ENCODE results near the gene NXPH3.

NXPH3 gene

DNA sequence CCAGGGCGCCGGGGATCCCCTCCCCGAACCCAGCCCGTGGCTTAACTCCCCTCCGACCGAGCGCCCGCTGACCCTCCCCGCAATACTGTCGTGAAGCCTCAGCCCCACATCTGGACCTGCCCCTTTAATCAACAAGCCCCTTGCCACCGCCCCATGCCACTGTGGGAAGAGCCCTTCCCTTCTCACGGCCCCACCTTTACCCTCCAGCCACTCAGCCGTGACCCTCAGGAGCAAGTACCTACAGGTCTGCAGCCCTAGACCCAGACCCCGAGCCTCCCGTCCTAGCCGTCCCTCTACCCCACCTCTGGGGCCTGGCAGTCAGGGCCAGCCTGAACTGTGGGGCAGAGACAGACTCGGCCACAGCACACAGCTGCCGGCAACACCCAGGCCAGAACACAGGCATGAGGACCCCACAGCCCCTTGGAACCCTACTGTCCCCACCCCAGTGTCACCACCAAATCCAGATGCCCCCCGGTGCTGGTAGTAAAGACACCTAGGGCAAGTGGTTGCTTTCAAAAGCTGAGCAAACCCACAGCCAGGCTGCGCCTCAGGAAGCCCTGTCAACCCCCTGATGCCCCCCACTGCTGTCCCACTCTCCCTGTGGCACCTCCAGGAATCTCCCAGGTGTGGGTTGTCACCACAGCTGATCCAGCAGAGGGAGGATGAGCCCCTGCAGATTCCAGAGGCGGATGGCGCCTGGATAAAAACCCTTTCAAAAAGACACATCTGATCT is 1.4 kb downstream of the NXPH3 start:
- DNase-seq: peak in 1 of 3 experiments; percentile 10

DNA sequence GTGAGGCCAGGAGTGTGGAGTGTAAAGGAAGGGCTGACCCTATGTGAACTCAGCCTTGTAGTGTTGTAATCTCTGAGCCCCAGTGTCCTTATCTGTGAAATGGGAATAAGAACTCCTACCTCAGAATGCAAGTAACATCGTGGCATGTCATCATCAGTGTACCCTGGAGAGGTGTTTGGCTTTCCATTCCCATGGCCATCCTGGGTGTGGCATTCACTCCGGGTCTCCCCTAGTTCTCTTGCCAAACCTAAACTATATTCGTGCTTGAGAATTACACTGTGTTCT is 1.9 kb downstream of the NXPH3 start:
- no peak for DNase-seq

DNA sequence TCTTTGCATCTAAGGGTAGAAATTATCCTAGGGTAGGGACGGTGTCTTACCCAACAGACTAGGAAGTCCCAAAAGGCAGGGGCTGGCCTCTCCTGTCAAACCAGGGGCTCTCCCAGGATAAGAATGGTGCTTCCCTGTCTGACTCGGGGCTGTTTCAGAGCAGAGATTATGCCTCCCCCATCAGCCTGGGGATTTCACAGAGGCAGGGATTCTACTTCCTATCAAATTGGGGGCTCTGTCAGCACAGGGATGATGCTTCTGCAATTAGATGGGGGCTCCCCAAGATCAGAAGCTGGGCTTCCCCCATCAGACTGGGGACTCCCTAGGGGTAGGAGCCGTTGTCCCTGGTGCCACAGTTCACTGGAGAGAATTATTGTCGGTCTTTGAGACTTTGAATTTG is 2.3 kb downstream of the NXPH3 start:
- no peak for DNase-seq

DNA sequence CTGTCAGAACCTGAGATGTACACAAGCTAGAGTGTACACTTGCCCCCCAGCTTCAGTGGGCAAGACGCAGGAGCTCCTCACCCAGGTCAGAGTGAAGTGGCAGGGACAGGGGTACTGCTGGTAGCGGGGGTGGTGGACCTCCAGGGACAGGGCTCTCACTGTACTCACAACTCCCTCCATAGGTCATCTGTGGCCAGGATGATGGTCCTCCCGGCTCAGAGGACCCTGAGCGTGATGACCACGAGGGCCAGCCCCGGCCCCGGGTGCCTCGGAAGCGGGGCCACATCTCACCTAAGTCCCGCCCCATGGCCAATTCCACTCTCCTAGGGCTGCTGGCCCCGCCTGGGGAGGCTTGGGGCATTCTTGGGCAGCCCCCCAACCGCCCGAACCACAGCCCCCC is 2.7 kb downstream of the NXPH3 start:
- no peak for DNase-seq

DNA sequence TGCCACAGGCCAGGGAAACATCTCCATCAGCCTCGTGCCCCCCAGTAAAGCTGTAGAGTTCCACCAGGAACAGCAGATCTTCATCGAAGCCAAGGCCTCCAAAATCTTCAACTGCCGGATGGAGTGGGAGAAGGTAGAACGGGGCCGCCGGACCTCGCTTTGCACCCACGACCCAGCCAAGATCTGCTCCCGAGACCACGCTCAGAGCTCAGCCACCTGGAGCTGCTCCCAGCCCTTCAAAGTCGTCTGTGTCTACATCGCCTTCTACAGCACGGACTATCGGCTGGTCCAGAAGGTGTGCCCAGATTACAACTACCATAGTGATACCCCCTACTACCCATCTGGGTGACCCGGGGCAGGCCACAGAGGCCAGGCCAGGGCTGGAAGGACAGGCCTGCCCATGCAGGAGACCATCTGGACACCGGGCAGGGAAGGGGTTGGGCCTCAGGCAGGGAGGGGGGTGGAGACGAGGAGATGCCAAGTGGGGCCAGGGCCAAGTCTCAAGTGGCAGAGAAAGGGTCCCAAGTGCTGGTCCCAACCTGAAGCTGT is 3.4 kb downstream of the NXPH3 start:
- DNase-seq: no peak

DNA sequence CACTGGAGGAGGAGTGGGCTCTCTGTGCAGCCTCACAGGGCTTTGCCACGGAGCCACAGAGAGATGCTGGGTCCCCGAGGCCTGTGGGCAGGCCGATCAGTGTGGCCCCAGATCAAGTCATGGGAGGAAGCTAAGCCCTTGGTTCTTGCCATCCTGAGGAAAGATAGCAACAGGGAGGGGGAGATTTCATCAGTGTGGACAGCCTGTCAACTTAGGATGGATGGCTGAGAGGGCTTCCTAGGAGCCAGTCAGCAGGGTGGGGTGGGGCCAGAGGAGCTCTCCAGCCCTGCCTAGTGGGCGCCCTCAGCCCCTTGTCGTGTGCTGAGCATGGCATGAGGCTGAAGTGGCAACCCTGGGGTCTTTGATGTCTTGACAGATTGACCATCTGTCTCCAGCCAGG is 3.9 kb downstream of the NXPH3 start:
- no peak for DNase-seq

DNA sequence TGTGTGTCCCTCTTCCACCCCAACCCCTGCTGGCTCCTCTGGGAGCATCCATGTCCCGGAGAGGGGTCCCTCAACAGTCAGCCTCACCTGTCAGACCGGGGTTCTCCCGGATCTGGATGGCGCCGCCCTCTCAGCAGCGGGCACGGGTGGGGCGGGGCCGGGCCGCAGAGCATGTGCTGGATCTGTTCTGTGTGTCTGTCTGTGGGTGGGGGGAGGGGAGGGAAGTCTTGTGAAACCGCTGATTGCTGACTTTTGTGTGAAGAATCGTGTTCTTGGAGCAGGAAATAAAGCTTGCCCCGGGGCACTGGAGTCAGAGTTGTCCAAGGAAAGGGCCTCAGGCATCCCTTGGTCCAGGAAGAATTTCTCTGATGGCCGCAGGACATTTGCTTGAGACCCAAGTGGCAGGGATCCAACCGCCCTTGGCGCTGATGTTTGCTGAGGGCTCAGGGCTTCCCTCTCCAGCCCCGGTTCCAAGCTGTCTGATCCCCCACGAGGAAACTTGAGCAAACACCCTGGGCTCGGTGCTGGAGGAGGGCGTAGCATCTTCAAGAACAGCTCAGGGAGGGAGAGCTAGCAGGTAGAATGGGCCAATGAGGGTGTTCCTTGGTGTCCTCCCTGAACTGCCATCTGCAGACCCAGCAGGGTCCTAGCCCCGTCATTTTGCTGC is 4.5 kb downstream of the NXPH3 start:
- no peak for DNase-seq

DNA sequence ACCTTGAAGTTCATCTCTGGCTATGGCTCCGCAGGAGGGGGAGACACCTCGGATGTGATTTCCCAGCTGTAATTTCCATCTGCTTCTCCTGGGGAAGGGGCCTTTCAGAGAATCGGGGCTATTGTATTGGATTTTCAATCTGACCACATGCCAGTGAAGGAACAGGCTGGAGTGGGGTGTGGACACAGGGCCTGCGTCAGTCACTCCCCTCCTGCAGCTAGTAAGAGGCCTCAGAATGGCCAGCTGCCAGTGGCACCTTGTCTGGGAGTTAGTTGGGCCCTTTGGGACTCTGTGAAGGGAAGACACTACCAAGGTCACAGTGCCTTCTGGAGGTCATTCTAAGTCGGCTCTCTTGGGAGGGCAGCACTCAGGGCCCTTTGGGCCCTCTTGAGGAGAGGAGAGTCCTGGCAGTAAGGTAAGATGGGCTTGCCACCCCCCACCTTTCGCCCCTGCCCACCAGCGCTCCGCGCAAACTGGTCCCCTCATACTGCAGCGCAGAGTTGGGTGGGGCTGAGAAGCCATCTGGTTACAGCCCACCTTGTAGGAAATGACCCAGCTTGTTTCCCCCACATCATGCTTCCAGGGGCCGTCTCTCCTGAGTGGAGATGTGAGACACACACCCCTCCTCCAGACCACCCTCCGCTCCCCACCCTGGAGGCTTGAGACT is 5.4 kb downstream of the NXPH3 start:
- no peak for DNase-seq

DNA sequence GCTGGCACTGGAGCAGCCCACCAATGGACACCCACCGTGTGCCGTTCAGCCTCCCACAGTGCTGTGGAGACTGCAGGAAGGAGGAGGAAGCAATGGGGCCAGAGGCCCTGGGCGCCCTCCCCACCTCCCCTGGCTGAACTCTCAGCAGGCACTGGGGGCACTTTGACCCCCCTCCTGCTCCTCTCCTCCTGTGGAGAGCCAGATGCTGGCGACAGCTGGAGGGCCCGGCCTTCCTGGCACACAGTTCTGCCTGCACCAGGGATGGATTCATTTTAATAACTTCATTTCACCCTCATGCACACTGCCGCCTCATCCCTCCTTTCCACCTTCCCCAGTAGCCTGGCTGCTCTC is 6.0 kb downstream of the NXPH3 start:
- DNase-seq: no peak

DNA sequence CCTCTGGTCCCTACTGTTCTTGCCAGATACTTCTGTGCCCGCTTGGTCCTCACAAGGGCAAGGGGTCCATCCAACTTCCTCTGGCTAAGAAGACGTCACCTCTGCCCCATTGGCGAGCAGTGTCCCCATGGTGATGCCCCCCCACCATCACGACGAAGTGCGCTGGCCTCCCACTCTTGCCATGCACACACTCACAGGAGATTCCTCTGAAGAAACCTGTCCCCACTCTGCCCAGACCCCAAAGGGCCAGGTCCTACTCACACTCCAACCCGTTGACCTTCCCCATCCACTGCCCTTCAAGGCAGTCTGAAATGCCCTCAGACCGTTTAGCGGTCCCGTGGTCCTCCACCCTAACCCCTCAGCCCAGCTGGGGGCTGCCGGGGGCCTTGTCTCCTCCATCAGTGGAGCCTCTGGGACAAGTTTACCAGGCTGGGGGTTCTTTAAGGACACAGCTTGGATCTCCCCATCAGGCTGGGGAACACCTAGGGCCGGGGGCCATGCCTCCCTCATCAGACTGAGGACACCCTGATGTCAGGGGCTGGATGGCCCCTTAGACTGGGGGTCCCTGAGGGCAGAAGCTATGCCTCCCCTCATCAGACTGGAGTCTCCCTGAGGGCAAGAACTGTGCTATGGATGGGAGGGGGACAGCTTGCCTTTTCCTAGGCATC is 6.5 kb downstream of the NXPH3 start:
- no peak for DNase-seq

DNA sequence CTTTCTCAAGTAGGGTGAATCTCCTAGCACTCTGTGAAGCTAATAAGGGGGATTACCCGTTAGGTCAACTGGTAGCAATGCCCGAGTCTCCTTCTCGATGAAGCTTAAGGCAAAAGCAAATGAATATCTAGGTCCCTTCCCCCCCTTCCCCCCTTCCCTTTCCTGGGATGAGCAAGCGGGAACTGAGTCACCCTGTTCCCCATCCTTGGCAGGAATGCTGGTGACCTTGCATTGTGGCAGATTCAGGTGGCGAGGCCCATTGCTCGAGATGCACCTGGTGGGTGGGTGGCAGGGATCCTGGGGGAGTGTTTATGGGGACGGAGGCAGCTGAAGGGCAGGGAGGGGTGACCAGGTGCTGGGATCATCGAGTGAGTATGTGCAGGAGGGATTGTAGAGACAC is 7.1 kb downstream of the NXPH3 start:
- DNase-seq: no peak

DNA sequence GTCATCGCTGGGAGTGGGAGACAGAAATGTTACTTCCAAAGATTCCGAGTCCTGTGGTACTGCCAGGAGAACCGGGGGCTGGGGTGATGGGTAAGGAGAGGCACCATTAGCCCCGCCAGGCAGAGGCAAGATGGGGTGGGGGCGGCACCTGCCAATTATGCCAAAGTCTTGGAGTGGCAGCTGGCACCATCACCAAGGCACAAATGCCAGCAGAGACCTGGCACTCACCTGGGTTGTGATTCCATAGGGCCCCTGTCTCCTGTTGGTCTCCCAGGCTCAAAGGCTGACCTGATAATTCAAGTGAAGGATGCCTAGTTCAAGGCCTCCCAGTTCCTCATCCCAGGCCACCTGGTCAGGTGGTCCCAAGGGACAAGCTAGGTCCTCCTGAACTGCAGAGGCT is 7.6 kb downstream of the NXPH3 start:
- no peak for DNase-seq

DNA sequence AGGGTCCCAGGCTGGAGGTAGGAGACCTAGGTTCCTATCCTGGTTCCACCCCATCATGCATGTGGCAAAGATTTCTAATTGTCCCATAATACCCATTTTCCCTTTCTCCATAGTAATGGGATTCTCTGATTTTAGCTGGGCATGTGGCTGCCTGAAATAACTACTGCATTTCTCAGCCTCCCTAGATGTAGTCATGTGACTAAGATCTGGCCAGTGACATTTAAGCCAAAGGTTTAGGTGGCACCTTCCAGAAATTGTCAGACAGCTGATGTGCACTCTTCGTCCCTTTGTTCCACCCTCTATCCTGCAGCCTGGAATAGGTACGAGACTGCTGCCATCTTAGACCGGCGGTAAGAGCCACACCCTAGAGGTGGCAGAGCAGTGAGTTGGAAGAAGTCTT is 8.2 kb downstream of the NXPH3 start:
- DNase-seq: no peak

DNA sequence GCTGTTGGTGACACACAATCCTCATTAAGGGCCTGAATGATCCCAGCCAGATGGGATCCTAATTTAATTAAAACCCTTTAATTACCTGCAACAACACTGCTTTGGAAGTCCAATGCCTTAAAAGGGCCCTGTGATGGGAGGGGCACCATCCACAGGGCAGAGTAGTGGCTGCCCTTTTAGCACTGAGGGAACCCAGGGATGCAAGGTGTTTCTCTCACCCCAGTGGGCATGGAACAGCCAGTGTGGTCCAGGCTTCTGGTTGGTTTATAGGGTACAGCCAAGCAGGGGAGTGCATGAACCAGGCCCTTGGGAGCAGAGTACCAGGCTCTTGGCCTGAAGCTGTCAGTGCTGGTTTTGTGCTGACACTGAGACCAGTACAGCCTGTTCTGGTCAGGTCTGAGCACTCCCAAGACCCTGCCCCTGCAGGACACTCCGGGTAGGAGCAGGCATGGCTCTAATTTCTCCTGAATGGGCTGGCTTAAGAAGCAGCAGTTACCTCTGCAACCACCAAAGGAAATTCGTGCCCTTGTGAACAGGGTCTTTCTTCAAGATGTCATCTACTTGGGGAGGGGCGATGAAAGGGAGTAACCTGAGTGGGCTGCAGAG is 9.9 kb downstream of the NXPH3 start:
- DNase-seq: no peak

DNA sequence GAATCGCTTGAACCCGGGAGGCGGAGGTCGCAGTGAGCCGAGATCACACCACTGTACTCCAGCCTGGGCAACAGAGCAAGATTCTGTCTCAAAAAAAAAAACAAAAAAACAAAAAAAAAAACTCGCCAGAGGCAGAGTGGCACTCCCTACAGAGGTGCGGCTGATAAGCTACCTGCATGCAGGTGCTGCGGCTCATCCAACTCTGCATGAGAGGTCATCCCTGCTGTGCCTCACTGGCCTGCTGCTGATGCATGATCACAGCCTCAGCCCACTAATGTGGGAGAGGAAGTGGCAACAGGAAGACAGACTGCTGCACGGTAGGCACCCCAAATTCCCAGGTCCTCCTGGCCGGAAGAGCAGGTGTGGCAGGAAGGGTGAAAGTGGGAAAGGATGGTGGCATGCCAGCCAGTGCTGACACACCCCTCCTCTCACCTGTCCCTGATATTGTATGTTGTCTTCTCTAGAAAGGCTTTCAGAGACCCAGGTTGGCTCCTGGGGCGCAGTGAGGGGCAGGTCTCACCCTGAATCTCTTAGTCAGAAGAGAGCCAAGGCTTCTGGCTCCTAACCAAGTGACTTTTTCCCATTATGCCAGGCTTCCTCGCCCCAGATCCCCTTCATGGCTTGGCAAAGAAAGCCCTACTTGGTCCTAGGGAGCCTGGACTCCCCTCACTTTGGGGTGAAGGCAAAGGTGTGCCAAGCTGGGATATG is 11.8 kb downstream of the NXPH3 start:
- DNase-seq: no peak

DNA sequence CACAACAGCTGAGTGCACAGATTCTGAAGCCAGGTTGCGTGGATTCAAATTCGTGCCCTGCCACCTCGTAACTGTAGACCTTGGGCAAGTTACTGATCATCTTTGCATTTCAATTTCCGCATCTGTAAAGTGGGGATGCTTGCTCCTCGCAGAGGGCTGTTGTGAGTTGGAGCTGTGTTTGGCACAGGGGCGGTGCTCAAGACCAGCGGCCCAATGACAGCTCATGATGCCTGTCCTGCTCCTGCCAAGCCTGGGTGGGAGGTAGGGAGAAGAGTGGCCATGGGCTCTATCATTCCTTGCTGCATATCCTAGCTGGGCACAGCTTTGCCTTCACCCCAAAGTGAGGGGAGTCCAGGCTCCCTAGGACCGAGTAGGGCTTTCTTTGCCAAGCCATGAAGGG is 12.6 kb downstream of the NXPH3 start:
- no peak for DNase-seq

DNA sequence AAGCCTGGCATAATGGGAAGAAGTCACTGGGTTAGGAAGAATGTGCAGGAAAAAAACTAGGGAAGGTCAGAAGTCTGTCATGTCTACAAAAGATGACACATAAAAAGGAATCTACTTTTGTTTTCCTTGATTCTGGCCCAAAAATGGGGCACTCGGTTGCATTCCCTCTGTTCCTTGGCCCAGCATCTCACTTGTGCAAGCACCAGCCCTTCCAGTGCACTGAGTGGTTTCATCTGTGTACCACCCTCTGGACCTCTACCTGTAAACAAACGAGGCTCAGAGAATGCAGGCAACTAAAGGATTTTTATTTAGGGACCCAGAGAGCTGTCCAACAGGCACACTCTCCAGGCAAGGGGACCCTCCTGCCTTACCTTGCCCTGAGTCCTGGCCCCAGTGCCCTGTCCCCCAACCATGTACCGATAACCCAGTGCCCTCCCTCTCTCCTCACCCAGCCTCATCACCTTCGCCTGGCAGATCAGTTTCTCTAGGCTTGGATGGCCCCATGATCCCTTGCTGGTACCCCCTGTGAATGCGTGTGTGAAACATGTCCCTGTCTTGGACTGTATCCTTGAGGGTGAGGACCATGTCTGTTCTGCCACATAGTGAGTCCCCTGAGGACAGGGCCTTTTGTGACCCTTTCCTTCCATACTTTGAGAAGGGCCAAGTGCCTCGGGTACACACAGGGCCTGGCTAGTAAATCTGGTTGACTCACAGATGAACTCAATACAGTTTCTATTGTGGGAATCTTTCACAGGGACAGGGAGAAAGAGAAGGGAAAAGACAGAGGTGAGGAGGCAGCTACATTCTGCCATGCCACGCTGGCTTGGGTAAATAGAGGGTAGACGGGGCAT is 13.3 kb downstream of the NXPH3 start:
- DNase-seq: no peak

DNA sequence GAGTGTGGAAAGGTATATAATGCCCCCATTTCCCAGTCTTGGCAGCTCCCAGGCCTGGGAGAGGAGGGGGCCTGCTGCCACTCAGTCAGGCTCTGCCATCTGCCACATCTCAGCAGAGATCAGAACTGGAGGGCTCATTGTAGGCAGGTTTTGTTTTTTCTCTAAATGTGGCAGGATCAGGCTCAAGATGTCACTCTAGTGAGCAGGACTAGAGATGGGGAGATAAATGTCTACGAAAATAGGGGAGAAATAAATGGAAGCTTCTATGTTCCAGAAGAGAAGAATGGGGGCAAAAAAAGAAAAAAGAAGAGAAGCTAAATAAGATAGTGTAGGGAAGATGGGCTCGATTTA is 13.9 kb downstream of the NXPH3 start:
- DNase-seq: no peak

DNA sequence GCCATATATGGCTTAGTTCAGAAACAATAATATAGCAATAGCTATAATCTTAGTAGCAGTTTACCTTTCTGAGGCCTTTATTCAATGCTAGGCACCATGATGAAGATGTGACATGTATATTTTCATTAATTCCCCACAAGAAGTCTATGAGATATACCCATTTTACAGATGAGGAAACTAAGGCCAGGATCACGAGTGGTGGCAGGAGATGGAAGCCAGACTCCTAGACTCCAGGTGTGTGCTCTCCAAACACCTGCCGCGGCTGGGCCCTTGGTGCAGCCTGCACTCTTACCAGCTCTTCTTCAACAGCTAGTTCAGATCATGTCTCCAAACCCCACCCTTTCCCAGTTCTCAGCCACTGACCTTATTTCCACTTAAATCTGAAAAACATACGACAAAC is 15.2 kb downstream of the NXPH3 start:
- DNase-seq: no peak

DNA sequence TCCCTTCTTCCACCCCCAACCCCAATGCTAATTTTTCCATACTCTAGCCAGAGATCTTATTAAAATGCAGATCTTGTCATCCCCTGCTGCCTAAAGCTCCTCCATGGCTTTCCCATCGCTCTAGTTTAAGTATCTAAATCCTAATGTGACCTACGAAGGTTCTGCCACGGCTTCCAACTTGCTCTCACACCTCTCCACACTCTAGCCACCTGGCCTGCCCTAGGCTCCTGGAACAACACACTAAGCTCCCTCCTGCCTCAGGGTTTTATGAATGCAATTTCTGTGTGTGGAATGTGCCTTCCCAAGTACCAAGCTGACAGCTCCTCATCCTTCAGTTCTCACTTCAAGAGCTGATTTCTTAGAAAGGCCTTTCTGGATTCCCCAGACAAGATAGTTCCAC is 16.6 kb downstream of the NXPH3 start:
- no peak for DNase-seq

DNA sequence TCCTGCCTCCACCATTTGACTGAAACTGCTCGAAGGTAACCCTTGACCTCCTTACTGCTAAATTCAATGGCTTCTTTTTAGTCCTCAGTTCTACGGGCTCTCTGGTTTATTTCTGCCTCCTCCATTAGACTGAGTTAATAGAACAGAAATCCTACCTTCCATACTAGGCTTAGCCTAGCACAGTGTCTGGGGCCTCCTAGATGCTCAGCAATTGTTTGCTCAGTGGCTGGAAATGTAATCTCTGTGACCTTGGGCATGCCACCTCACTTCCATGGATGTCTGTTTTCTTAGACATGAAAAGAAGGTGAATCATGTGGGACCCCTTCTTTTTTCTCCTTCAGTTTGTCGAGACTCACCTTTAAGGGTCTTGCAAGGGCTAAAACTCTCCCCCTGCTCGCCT is 19.7 kb downstream of the NXPH3 start:
- DNase-seq: no peak

DNA sequence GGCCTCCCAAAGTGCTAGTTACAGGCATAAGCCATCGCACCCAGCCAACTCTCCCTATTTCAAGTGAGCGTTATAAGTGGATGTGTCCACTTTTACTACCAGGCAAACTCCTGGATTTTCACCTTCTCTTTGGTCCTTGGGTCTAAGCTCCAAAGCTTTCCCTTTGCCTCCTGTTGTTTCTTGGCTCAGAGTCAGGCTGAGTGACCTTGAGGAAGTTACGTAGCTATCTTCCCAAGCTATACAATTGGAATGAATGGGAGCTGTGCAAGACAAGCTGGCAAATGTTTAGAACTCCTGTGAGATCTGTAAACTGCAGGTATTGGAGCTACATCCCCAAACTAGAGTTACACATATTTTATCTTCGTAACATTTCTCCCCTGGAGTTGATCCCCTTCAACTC is 20.3 kb downstream of the NXPH3 start:
- no peak for DNase-seq

Data from NCI-H1417 (cell line).